Large intestine (tissue), 3 donors: ENCODE data around the gene ATOX1. TPM values are rescaled to one million over a fixed set of nuclear protein-coding genes. Genes with fewer than 3 reads are reported as not detected.
A peak's percentile ranks its signal among the peaks of the same experiment; 100 is the strongest.

Source experiments
- DNase-seq, 2 donors: peaks; one replicate each; pipeline versions ENCODE4 v3.0.0 to v3.0.0-alpha.2; 2013
- H3K27ac ChIP-seq: one replicate; pipeline ENCODE4 v1.5.1; 2013; ENCODE audit warnings: low read length
- H3K27me3 ChIP-seq: 2 replicates; pipeline ENCODE4 v1.6.1; 2013; ENCODE audit warnings: low read length; ENCODE audit not compliant: control insufficient read depth, insufficient read depth
- H3K36me3 ChIP-seq: 2 replicates; pipeline ENCODE4 v1.6.1; 2013; ENCODE audit warnings: low read length; ENCODE audit not compliant: control insufficient read depth, insufficient read depth
- H3K4me1 ChIP-seq: one replicate; pipeline ENCODE4 v1.6.1; 2013; ENCODE audit warnings: low read length; ENCODE audit not compliant: control insufficient read depth, insufficient read depth
- H3K4me3 ChIP-seq: one replicate; pipeline ENCODE4 v1.5.1; 2013; ENCODE audit warnings: low read length
- H3K9me3 ChIP-seq: one replicate; pipeline ENCODE4 v1.6.1; 2013; ENCODE audit warnings: mild to moderate bottlenecking, low read depth, low read length, moderate library complexity; ENCODE audit not compliant: control insufficient read depth
- WGBS: methylation state at CpG from one replicate; pipeline ENCODE4 v1.1.5; 2013; ENCODE audit warnings: low lambda C conversion rate; ENCODE audit not compliant: insufficient coverage; 5-methylcytosine and 5-hydroxymethylcytosine counted together
- polyA plus RNA-seq: library from polyadenylated mRNA; unstranded; fragments of 120-200 nt; gene quantifications from one replicate; pipeline ENCODE4 v1.2.1, GENCODE V29; 2013

ATOX1 gene
- polyA plus RNA-seq, 1 donor, result 172 TPM

GRCh38 chr5:151745071-151745705 lies 13.2 kb downstream of the ATOX1 start:
- H3K4me1 ChIP-seq, result peaks cover 4% of the 10 kb centered on the region
- no peaks in the 10 kb centered on the region for H3K27me3 ChIP-seq
- H3K9me3 ChIP-seq, result no peaks in the 10 kb centered on the region
- WGBS, result no CpG with 5 or more reads among the region's 7 CpGs
- H3K4me3 ChIP-seq, result no peak overlapping the region
- no peak for DNase-seq
- no peak overlapping the region for H3K27ac ChIP-seq
- peaks cover 42% of the 10 kb centered on the region for H3K36me3 ChIP-seq

GRCh38 chr5:151743530-151743929 lies 14.9 kb downstream of the ATOX1 start:
- DNase-seq, result no peak
- Histone ChIP-seq H3K4me1 (peaks cover 9% of the 10 kb centered on the region), H3K4me3 (no peak overlapping the region), H3K36me3 (peaks cover 39% of the 10 kb centered on the region), H3K9me3 (no peaks in the 10 kb centered on the region), H3K27me3 (no peaks in the 10 kb centered on the region), H3K27ac (no peak overlapping the region)
- WGBS, result no CpG with 5 or more reads among the region's 1 CpG

GRCh38 chr5:151742870-151743294 lies 15.5 kb downstream of the ATOX1 start:
- DNase-seq, result peak in 1 of 2 donors; percentile 58
- WGBS, result no CpG with 5 or more reads among the region's 7 CpGs
- no peaks in the 10 kb centered on the region for H3K27me3 ChIP-seq
- H3K36me3 ChIP-seq, result peaks cover 36% of the 10 kb centered on the region
- H3K4me1 ChIP-seq, result peaks cover 9% of the 10 kb centered on the region
- no peak overlapping the region for H3K27ac ChIP-seq
- H3K4me3 ChIP-seq, result no peak overlapping the region
- no peaks in the 10 kb centered on the region for H3K9me3 ChIP-seq

- Histone ChIP-seq H3K9me3 (no peaks in the 10 kb centered on the region), H3K27ac (no peak overlapping the region), H3K4me1 (peaks cover 9% of the 10 kb centered on the region), H3K27me3 (no peaks in the 10 kb centered on the region), H3K36me3 (peaks cover 29% of the 10 kb centered on the region), H3K4me3 (no peak overlapping the region)
- WGBS, result no CpG with 5 or more reads among the region's 6 CpGs
- DNase-seq, result no peak
Measured at GRCh38 chr5:151741678-151742423, 16.6 kb downstream of the ATOX1 start.

- DNase-seq, result no peak
- H3K4me3 ChIP-seq, result no peak overlapping the region
- peaks cover 24% of the 10 kb centered on the region for H3K36me3 ChIP-seq
- H3K4me1 ChIP-seq, result peaks cover 9% of the 10 kb centered on the region
- WGBS, result no CpG with 5 or more reads among the region's 2 CpGs
- H3K27ac ChIP-seq, result peak overlapping the region; percentile 18
- no peaks in the 10 kb centered on the region for H3K27me3 ChIP-seq
- H3K9me3 ChIP-seq, result no peaks in the 10 kb centered on the region
Measured at GRCh38 chr5:151740958-151741373, 17.5 kb downstream of the ATOX1 start.

GRCh38 chr5:151740336-151740942 lies 18.0 kb downstream of the ATOX1 start:
- Histone ChIP-seq H3K36me3 (peaks cover 18% of the 10 kb centered on the region), H3K9me3 (no peaks in the 10 kb centered on the region), H3K4me3 (peak overlapping the region; percentile 5), H3K27ac (peak overlapping the region; percentile 62), H3K4me1 (peaks cover 9% of the 10 kb centered on the region), H3K27me3 (no peaks in the 10 kb centered on the region)
- DNase-seq, result peak in 1 of 2 donors; percentile 58
- WGBS, result no CpG with 5 or more reads among the region's 11 CpGs

GRCh38 chr5:151739939-151740335 lies 18.5 kb downstream of the ATOX1 start:
- Histone ChIP-seq H3K4me3 (no peak overlapping the region), H3K4me1 (peaks cover 9% of the 10 kb centered on the region), H3K9me3 (no peaks in the 10 kb centered on the region), H3K27ac (peak overlapping the region; percentile 62), H3K36me3 (peaks cover 13% of the 10 kb centered on the region), H3K27me3 (no peaks in the 10 kb centered on the region)
- no CpG with 5 or more reads among the region's 4 CpGs for WGBS
- no peak for DNase-seq

- no peak overlapping the region for H3K4me3 ChIP-seq
- no peaks in the 10 kb centered on the region for H3K9me3 ChIP-seq
- no peak for DNase-seq
- H3K27ac ChIP-seq, result no peak overlapping the region
- WGBS, result no CpG with 5 or more reads among the region's 2 CpGs
- H3K4me1 ChIP-seq, result peaks cover 9% of the 10 kb centered on the region
- peaks cover 8% of the 10 kb centered on the region for H3K36me3 ChIP-seq
- no peaks in the 10 kb centered on the region for H3K27me3 ChIP-seq
Measured at GRCh38 chr5:151739395-151739794, 19.0 kb downstream of the ATOX1 start.

GRCh38 chr5:151738125-151738848 lies 20.1 kb downstream of the ATOX1 start:
- DNase-seq, result no peak
- 100% methylated on average over 2 of the region's 9 CpGs for WGBS

GRCh38 chr5:151737431-151737830 lies 21.0 kb downstream of the ATOX1 start:
- H3K27me3 ChIP-seq, result no peaks in the 10 kb centered on the region
- H3K9me3 ChIP-seq, result no peaks in the 10 kb centered on the region
- peaks cover 9% of the 10 kb centered on the region for H3K4me1 ChIP-seq
- no peak overlapping the region for H3K27ac ChIP-seq
- no peak for DNase-seq
- H3K36me3 ChIP-seq, result peaks cover 2% of the 10 kb centered on the region
- H3K4me3 ChIP-seq, result no peak overlapping the region
- WGBS, result no CpG with 5 or more reads among the region's 3 CpGs

More at GRCh38 chr5:151738125-151738848, 20.1 kb downstream of the ATOX1 start:
- no peaks in the 10 kb centered on the region for H3K27me3 ChIP-seq
- H3K36me3 ChIP-seq, result peaks cover 6% of the 10 kb centered on the region
- H3K4me1 ChIP-seq, result peaks cover 9% of the 10 kb centered on the region
- H3K9me3 ChIP-seq, result no peaks in the 10 kb centered on the region
- no peak overlapping the region for H3K27ac ChIP-seq
- no peak overlapping the region for H3K4me3 ChIP-seq
